ENCODE results near the gene KCND1. TPM values are rescaled to one million over a fixed set of nuclear protein-coding genes. Genes with fewer than 3 reads are reported as not detected.

The KCND1 gene
- polyA plus RNA-seq, 1 donor (not counting 4 experiments of a cell fraction or from before 2014, with no cell fraction given), result 0.20 TPM

GRCh38 chrX:48997455-48997854 is 25.8 kb upstream of the KCND1 start:
- H3K9me1 ChIP-seq (ENCODE audit: control insufficient read depth, extremely low read depth, insufficient read depth, low read length), result no peaks in the 10 kb centered on the region
- H3K9me3 ChIP-seq (ENCODE audit: control insufficient read depth, low read depth, low read length), result no peaks in the 10 kb centered on the region
- peaks cover 6% of the 10 kb centered on the region for H3K4me1 ChIP-seq (ENCODE audit: control insufficient read depth, extremely low read depth, insufficient read depth, low read length)
- H3K9ac ChIP-seq (ENCODE audit: control insufficient read depth, extremely low read depth, insufficient read depth, low read length), result no peak overlapping the region
- no peaks in the 10 kb centered on the region for H3K27me3 ChIP-seq (ENCODE audit: control insufficient read depth, extremely low read depth, insufficient read depth, low read length)
- peaks cover 8% of the 10 kb centered on the region for H3K79me2 ChIP-seq (ENCODE audit: control insufficient read depth, insufficient read depth, low read length)
- TF ChIP-seq EZH2 (IDR thresholded peaks at IDR 0.05; ENCODE audit: low read length), result no peak
- no peak for TF ChIP-seq CTCF (optimal IDR thresholded peaks at IDR 0.05 in 1 of 3, IDR thresholded peaks at IDR 0.05 in 1 of 3, conservative IDR thresholded peaks at IDR 0.05 in 1 of 3; ENCODE audit: extremely low read depth in 1 of 3, insufficient read depth in 2 of 3, low read length in 3 of 3)
- H3K27ac ChIP-seq (ENCODE audit: control insufficient read depth, insufficient read depth, low read length), result no peak overlapping the region
- peaks cover 8 to 10% of the 10 kb centered on the region in 2 experiments for H3K36me3 ChIP-seq (ENCODE audit: control insufficient read depth in 2 of 2, extremely low read depth in 1 of 2, insufficient read depth in 2 of 2, low read length in 2 of 2)
- no peak overlapping the region for H3K4me3 ChIP-seq (ENCODE audit: control insufficient read depth in 2 of 3, extremely low read depth in 1 of 3, insufficient read depth in 2 of 3, low read depth in 1 of 3, low read length in 3 of 3)
- H3K4me2 ChIP-seq (ENCODE audit: control insufficient read depth, extremely low read depth, insufficient read depth, low read depth, low read length), result no peak overlapping the region
- no peak overlapping the region for H2AFZ ChIP-seq (ENCODE audit: control insufficient read depth, low read length)
- dilution Hi-C loops (cut with MboI; ENCODE audit: extremely low pct_ligation_motif_present, low sequenced_read_pairs), result no loop called here
- DNase-seq (ENCODE audit: low read depth, low spot score), result no peak
- no peak for FAIRE-seq
- H4K20me1 ChIP-seq (ENCODE audit: control insufficient read depth, extremely low read depth, insufficient read depth, low read length), result no peaks in the 10 kb centered on the region

GRCh38 chrX:48996969-48997368 is 25.3 kb upstream of the KCND1 start:
- FAIRE-seq (no peak), DNase-seq (ENCODE audit: low read depth, low spot score) (no peak)
- H3K79me2 ChIP-seq (ENCODE audit: control insufficient read depth, insufficient read depth, low read length), result peaks cover 8% of the 10 kb centered on the region
- H3K4me2 ChIP-seq (ENCODE audit: control insufficient read depth, extremely low read depth, insufficient read depth, low read depth, low read length), result no peak overlapping the region
- H3K36me3 ChIP-seq (ENCODE audit: control insufficient read depth in 2 of 2, extremely low read depth in 1 of 2, insufficient read depth in 2 of 2, low read length in 2 of 2), result peaks cover 8 to 10% of the 10 kb centered on the region in 2 experiments
- no peaks in the 10 kb centered on the region for H3K27me3 ChIP-seq (ENCODE audit: control insufficient read depth, extremely low read depth, insufficient read depth, low read length)
- H3K4me3 ChIP-seq (ENCODE audit: control insufficient read depth in 2 of 3, extremely low read depth in 1 of 3, insufficient read depth in 2 of 3, low read depth in 1 of 3, low read length in 3 of 3), result no peak overlapping the region
- H3K9ac ChIP-seq (ENCODE audit: control insufficient read depth, extremely low read depth, insufficient read depth, low read length), result no peak overlapping the region
- H3K27ac ChIP-seq (ENCODE audit: control insufficient read depth, insufficient read depth, low read length), result no peak overlapping the region
- no peaks in the 10 kb centered on the region for H3K9me3 ChIP-seq (ENCODE audit: control insufficient read depth, low read depth, low read length)
- dilution Hi-C loops (cut with MboI; ENCODE audit: extremely low pct_ligation_motif_present, low sequenced_read_pairs), result no loop called here
- no peak for TF ChIP-seq EZH2 (IDR thresholded peaks at IDR 0.05; ENCODE audit: low read length)
- TF ChIP-seq CTCF (optimal IDR thresholded peaks at IDR 0.05 in 1 of 3, IDR thresholded peaks at IDR 0.05 in 1 of 3, conservative IDR thresholded peaks at IDR 0.05 in 1 of 3; ENCODE audit: extremely low read depth in 1 of 3, insufficient read depth in 2 of 3, low read length in 3 of 3), result no peak
- no peaks in the 10 kb centered on the region for H4K20me1 ChIP-seq (ENCODE audit: control insufficient read depth, extremely low read depth, insufficient read depth, low read length)
- no peak overlapping the region for H2AFZ ChIP-seq (ENCODE audit: control insufficient read depth, low read length)
- H3K4me1 ChIP-seq (ENCODE audit: control insufficient read depth, extremely low read depth, insufficient read depth, low read length), result peaks cover 6% of the 10 kb centered on the region
- H3K9me1 ChIP-seq (ENCODE audit: control insufficient read depth, extremely low read depth, insufficient read depth, low read length), result no peaks in the 10 kb centered on the region

Measured in keratinocyte (primary cell).